HepG2 (cell line): ENCODE results near the gene NCF4. TPM values are rescaled to one million over a fixed set of nuclear protein-coding genes. Genes with fewer than 3 reads are reported as not detected.

Source experiments
- ATAC-seq: fragments of 200-7000 bp; cut with Tn5 transposase; 3 replicates; pipeline ENCODE4 v1.9.1; 2020; ENCODE audit warnings: mild to moderate bottlenecking, moderate library complexity
- BruUV-seq: library from RNA; stranded (reverse); fragments of 400-500 nt; replicated peaks from 2 replicates; lab custom pipeline; 2021; lab: Mats Ljungman, UMichigan
- CTCF ChIA-PET: fragments of 300-600 bp; formaldehyde crosslinking; extraction: SDS; loops from one replicate; lab custom pipeline; 2021; ENCODE audit warnings: low total read pairs, inconsistent platforms, low intra/inter-chr PET ratio; lab: Yijun Ruan, JAX
- POLR2A ChIA-PET: fragments of 350-600 bp; sonication (Branson Sonifier 250); formaldehyde crosslinking; loops from one replicate; lab custom pipeline; 2020; ENCODE audit warnings: antibody characterized with exemption, inconsistent platforms; lab: Yijun Ruan, JAX
- DNase-seq: peaks from one replicate; pipeline ENCODE4 v3.0.0-alpha.2; 2015; ENCODE audit warnings: low spot score
- FAIRE-seq: peaks from 3 replicates; lab custom pipeline; 2011; peaks lifted over from hg19 to GRCh38; lab: Jason Lieb, UNC
- H2AFZ ChIP-seq: one replicate; pipeline ENCODE4 v1.6.1; 2011; ENCODE audit warnings: low read length, inconsistent platforms
- H3K27ac ChIP-seq: fragments of 300-600 bp; 3 replicates; pipeline ENCODE4 v1.8.0; 2011; ENCODE audit warnings: mixed run types, mild to moderate bottlenecking, mixed read lengths, low read length, inconsistent platforms; ENCODE audit not compliant: insufficient read depth; ENCODE audit errors: extremely low read length
- H3K27me3 ChIP-seq, 2 experiments: fragments of 200-600 bp in 1 of 2; 2 replicates in 1 of 2; 3 replicates in 1 of 2; pipeline versions ENCODE4 v1.6.0 to v1.8.0; 2011; ENCODE audit warnings: low read length in 2 of 2, mild to moderate bottlenecking in 2 of 2, moderate library complexity in 2 of 2, inconsistent platforms in 1 of 2; ENCODE audit not compliant: insufficient read depth in 2 of 2, control insufficient read depth in 1 of 2
- H3K36me3 ChIP-seq, 2 experiments: fragments of 200-600 bp in 1 of 2; replicated peaks in 1 of 2; 2 replicates in 1 of 2; 3 replicates in 1 of 2; pipeline versions ENCODE4 v1.5.1 to v1.8.0; 2011; ENCODE audit warnings: low read length in 2 of 2, inconsistent platforms in 1 of 2; ENCODE audit not compliant: insufficient read depth in 2 of 2, control insufficient read depth in 1 of 2
- H3K4me1 ChIP-seq: 2 replicates; pipeline ENCODE4 v1.5.1; 2012; ENCODE audit warnings: low read length, inconsistent platforms; ENCODE audit not compliant: insufficient read depth
- H3K4me2 ChIP-seq: 2 replicates; pipeline ENCODE4 v1.6.0; 2011; ENCODE audit warnings: low read depth, low read length, inconsistent platforms
- H3K4me3 ChIP-seq, 3 experiments: fragments of 200-600 bp in 1 of 3; sonication (generic), shearing (Covaris generic) in 1 of 3; replicated peaks in 1 of 3; 2 replicates each; pipeline ENCODE4 v1.5.1; 2011 to 2016; ENCODE audit warnings: low read length in 3 of 3, inconsistent platforms in 2 of 3, low read depth in 2 of 3, mild to moderate bottlenecking in 2 of 3, control low read depth in 1 of 3, mixed read lengths in 1 of 3; ENCODE audit not compliant: insufficient read depth in 1 of 3
- H3K79me2 ChIP-seq: one replicate; pipeline ENCODE4 v1.6.1; 2011; ENCODE audit warnings: low read length, inconsistent platforms; ENCODE audit not compliant: insufficient read depth
- H3K9ac ChIP-seq: 2 replicates; pipeline ENCODE4 v1.6.0; 2011; ENCODE audit warnings: mild to moderate bottlenecking, low read depth, low read length, inconsistent platforms; ENCODE audit not compliant: insufficient read depth
- H3K9me3 ChIP-seq: 2 replicates; pipeline ENCODE4 v1.5.1; 2012; ENCODE audit warnings: mild to moderate bottlenecking, low read length
- H4K20me1 ChIP-seq: 2 replicates; pipeline ENCODE4 v1.6.0; 2011; ENCODE audit warnings: inconsistent platforms, mild to moderate bottlenecking, low read length, moderate library complexity; ENCODE audit not compliant: insufficient read depth
- CBX1 ChIP-seq: IDR thresholded peaks from one replicate; pipeline ENCODE4 v1.6.1; 2016; ENCODE audit warnings: antibody characterized with exemption, low read depth
- ELF3 ChIP-seq: IDR thresholded peaks from 2 replicates; pipeline ENCODE4 v1.6.1; 2016; ENCODE audit warnings: missing genetic modification reagents, missing compliant biosample characterization
- GFI1 ChIP-seq: sonication (generic); formaldehyde crosslinking; IDR thresholded peaks from 2 replicates; pipeline ENCODE4 v1.5.0; 2020; ENCODE audit warnings: missing genetic modification reagents, mild to moderate bottlenecking, borderline replicate concordance
- HOMEZ ChIP-seq: IDR thresholded peaks from 2 replicates; pipeline ENCODE4 v1.6.1; 2016; ENCODE audit warnings: low read depth
- KLF16 ChIP-seq, 2 experiments: sonication (generic) in 1 of 2; formaldehyde crosslinking in 1 of 2; IDR thresholded peaks; 2 replicates each; pipeline versions ENCODE4 v1.6.1 to v1.8.0; 2016 to 2023; ENCODE audit warnings: missing genetic modification reagents in 2 of 2, missing compliant biosample characterization in 1 of 2
- ZEB1 ChIP-seq: IDR thresholded peaks from 2 replicates; pipeline ENCODE4 v1.6.1; 2012; ENCODE audit warnings: mild to moderate bottlenecking, low read depth, inconsistent platforms; ENCODE audit not compliant: insufficient replicate concordance
- ZNF329 ChIP-seq: sonication (generic); formaldehyde crosslinking; IDR thresholded peaks from 2 replicates; pipeline ENCODE4 v1.9.0; 2021; ENCODE audit warnings: low read depth, mild to moderate bottlenecking, missing genetic modification reagents
- ZNF619 ChIP-seq: sonication (generic); formaldehyde crosslinking; IDR thresholded peaks from 2 replicates; pipeline ENCODE4 v1.4.0; 2020; ENCODE audit warnings: mild to moderate bottlenecking, missing genetic modification reagents
- WGBS: methylation state at CpG from one replicate; pipeline ENCODE4 v1.1.6; 2017; ENCODE audit warnings: low lambda C conversion rate; 5-methylcytosine and 5-hydroxymethylcytosine counted together
- in situ Hi-C: cut with HindIII; loops from 2 replicates; pipeline ENCODE4 v1.10.0; 2017; ENCODE audit warnings: low pct_unique_long_range_greater_than_20kb; ENCODE audit not compliant: extremely low pct_ligation_motif_present
- intact Hi-C: fragments of 100-400 bp; cut with micrococcal nuclease; formaldehyde crosslinking; loops from one replicate; pipeline ENCODE4 v1.10.0; 2022; ENCODE audit not compliant: unreplicated experiment
- polyA plus RNA-seq, 8 experiments: library from polyadenylated mRNA; depleted of rRNA in 3 of 8; stranded (reverse) in 7 of 8; unstranded in 1 of 8; fragments of >200 nt; fragmentation: Illumina TruSeq in 4 of 8; extraction: Trizol in 4 of 8; gene quantifications; 2 replicates each; pipeline versions ENCODE4 v1.2.1 to v1.2.3, GENCODE V29; 2011 to 2016; ENCODE audit warnings: low read depth in 4 of 8, missing spikeins in 1 of 8, mixed read lengths in 1 of 8; ENCODE audit not compliant: insufficient read depth in 1 of 8
- total RNA-seq, 5 experiments: library from RNA; depleted of rRNA; stranded (reverse); fragments of >200 nt; fragmentation: Illumina TruSeq; extraction: Trizol; gene quantifications; 2 replicates each; pipeline ENCODE4 v1.2.3, GENCODE V29; 2016; ENCODE audit warnings: low read depth in 1 of 5
- TF ChIP-seq, protein P1 (sequence below): sonication (generic); formaldehyde crosslinking; IDR thresholded peaks from 2 replicates; pipeline ENCODE4 v1.4.0; 2020; ENCODE audit warnings: low read depth, missing genetic modification reagents
- TF ChIP-seq, protein P2 (sequence below): sonication (generic); formaldehyde crosslinking; IDR thresholded peaks from 2 replicates; pipeline ENCODE4 v1.8.0; 2022; ENCODE audit warnings: mild to moderate bottlenecking, missing genetic modification reagents; ENCODE audit not compliant: insufficient replicate concordance
- TF ChIP-seq, protein P3 (sequence below): sonication (generic); formaldehyde crosslinking; IDR thresholded peaks from 2 replicates; pipeline ENCODE4 v1.4.0; 2020; ENCODE audit warnings: missing genetic modification reagents

The NCF4 gene
- total and polyA plus RNA-seq, 2 of the 13 experiments (the other 11 are each of a cell fraction or from before 2014, with no cell fraction given), result not detected

DNA sequence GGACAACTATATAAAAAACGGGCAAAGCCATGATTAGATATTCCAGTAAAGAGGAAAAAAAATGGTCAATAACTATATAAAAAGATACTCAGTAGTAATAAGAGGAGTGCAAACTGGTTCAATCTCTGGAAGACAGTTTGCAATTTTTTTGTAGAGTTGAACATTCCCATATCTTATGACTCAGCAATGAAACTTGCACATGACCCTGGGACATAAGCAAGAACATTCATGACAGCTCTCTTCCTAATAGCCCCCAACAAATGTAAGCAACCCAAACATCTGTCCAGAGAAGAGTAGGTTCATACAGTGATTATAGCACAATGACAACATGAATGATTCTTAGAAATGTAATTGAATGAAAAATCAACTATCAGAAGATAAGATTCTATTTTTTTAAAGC is 30.8 kb downstream of the NCF4 start:
- Histone ChIP-seq H3K36me3 (no peaks in the 10 kb centered on the region), H4K20me1 (no peaks in the 10 kb centered on the region), H2AFZ (no peak overlapping the region), H3K9ac (no peak overlapping the region), H3K4me1 (no peaks in the 10 kb centered on the region), H3K27me3 (peaks cover 0 to 2% of the 10 kb centered on the region in 2 experiments; a peak in 1 of 5 replicates), H3K79me2 (no peaks in the 10 kb centered on the region), H3K4me3 (no peak overlapping the region), H3K27ac (no peak overlapping the region), H3K4me2 (no peak overlapping the region), H3K9me3 (no peaks in the 10 kb centered on the region)
- ATAC-seq (no peak), DNase-seq (no peak), FAIRE-seq (no peak)
- ChIA-PET POLR2A (no interaction called here), CTCF (no interaction called here)
- no TSS peak for BruUV-seq
- intact Hi-C loops, result no loop called here
- 0% methylated on average over 1 of the region's 1 CpG for WGBS
- in situ Hi-C loops, result no loop called here
- TF ChIP-seq ZNF619 (no peak), ZEB1 (no peak), GFI1 (CRISPR knock-in tag) (no peak), ELF3 (CRISPR knock-in tag) (no peak), KLF16 (CRISPR knock-in tag; IDR thresholded peaks at IDR 0.05) (no peak), CBX1 (no peak), HOMEZ (CRISPR knock-in tag) (no peak), ZNF329 (CRISPR knock-in tag) (no peak)
- TF ChIP-seq, protein P1, sequence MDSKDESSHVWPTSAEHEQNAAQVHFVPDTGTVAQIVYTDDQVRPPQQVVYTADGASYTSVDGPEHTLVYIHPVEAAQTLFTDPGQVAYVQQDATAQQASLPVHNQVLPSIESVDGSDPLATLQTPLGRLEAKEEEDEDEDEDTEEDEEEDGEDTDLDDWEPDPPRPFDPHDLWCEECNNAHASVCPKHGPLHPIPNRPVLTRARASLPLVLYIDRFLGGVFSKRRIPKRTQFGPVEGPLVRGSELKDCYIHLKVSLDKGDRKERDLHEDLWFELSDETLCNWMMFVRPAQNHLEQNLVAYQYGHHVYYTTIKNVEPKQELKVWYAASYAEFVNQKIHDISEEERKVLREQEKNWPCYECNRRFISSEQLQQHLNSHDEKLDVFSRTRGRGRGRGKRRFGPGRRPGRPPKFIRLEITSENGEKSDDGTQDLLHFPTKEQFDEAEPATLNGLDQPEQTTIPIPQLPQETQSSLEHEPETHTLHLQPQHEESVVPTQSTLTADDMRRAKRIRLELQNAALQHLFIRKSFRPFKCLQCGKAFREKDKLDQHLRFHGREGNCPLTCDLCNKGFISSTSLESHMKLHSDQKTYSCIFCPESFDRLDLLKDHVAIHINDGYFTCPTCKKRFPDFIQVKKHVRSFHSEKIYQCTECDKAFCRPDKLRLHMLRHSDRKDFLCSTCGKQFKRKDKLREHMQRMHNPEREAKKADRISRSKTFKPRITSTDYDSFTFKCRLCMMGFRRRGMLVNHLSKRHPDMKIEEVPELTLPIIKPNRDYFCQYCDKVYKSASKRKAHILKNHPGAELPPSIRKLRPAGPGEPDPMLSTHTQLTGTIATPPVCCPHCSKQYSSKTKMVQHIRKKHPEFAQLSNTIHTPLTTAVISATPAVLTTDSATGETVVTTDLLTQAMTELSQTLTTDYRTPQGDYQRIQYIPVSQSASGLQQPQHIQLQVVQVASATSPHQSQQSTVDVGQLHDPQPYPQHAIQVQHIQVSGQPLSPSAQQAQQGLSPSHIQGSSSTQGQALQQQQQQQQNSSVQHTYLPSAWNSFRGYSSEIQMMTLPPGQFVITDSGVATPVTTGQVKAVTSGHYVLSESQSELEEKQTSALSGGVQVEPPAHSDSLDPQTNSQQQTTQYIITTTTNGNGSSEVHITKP (CRISPR knock-in tag), result no peak
- TF ChIP-seq, protein P2, sequence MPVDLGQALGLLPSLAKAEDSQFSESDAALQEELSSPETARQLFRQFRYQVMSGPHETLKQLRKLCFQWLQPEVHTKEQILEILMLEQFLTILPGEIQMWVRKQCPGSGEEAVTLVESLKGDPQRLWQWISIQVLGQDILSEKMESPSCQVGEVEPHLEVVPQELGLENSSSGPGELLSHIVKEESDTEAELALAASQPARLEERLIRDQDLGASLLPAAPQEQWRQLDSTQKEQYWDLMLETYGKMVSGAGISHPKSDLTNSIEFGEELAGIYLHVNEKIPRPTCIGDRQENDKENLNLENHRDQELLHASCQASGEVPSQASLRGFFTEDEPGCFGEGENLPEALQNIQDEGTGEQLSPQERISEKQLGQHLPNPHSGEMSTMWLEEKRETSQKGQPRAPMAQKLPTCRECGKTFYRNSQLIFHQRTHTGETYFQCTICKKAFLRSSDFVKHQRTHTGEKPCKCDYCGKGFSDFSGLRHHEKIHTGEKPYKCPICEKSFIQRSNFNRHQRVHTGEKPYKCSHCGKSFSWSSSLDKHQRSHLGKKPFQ (CRISPR knock-in tag), result no peak
- TF ChIP-seq, protein P3, sequence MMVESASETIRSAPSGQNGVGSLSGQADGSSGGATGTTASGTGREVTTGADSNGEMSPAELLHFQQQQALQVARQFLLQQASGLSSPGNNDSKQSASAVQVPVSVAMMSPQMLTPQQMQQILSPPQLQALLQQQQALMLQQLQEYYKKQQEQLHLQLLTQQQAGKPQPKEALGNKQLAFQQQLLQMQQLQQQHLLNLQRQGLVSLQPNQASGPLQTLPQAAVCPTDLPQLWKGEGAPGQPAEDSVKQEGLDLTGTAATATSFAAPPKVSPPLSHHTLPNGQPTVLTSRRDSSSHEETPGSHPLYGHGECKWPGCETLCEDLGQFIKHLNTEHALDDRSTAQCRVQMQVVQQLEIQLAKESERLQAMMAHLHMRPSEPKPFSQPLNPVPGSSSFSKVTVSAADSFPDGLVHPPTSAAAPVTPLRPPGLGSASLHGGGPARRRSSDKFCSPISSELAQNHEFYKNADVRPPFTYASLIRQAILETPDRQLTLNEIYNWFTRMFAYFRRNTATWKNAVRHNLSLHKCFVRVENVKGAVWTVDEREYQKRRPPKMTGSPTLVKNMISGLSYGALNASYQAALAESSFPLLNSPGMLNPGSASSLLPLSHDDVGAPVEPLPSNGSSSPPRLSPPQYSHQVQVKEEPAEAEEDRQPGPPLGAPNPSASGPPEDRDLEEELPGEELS (CRISPR knock-in tag), result no peak
